ENCODE measurements around the gene LGALS9.
"Not testable (repeated sequence)": the region's sequence is repeated elsewhere in the genome, so short reads cannot be mapped to it uniquely, and the experiment has no call there.

LGALS9 gene

GRCh38 chr17:27603880-27604794, 26.9 kb upstream of the LGALS9 start:
- DNase-seq: no peak

DNA sequence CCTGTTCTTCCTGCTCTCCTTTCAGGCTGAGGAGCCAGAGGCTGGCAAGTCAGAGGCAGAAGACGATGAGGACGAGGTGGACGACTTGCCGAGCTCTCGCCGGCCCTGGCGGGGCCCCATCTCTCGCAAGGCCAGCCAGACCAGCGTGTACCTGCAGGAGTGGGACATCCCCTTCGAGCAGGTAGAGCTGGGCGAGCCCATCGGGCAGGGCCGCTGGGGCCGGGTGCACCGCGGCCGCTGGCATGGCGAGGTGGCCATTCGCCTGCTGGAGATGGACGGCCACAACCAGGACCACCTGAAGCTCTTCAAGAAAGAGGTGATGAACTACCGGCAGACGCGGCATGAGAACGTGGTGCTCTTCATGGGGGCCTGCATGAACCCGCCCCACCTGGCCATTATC, 25.6 kb upstream of the LGALS9 start:
- DNase-seq: no peak

GRCh38 chr17:27607521-27608091, 23.4 kb upstream of the LGALS9 start:
- DNase-seq: no peak

DNA sequence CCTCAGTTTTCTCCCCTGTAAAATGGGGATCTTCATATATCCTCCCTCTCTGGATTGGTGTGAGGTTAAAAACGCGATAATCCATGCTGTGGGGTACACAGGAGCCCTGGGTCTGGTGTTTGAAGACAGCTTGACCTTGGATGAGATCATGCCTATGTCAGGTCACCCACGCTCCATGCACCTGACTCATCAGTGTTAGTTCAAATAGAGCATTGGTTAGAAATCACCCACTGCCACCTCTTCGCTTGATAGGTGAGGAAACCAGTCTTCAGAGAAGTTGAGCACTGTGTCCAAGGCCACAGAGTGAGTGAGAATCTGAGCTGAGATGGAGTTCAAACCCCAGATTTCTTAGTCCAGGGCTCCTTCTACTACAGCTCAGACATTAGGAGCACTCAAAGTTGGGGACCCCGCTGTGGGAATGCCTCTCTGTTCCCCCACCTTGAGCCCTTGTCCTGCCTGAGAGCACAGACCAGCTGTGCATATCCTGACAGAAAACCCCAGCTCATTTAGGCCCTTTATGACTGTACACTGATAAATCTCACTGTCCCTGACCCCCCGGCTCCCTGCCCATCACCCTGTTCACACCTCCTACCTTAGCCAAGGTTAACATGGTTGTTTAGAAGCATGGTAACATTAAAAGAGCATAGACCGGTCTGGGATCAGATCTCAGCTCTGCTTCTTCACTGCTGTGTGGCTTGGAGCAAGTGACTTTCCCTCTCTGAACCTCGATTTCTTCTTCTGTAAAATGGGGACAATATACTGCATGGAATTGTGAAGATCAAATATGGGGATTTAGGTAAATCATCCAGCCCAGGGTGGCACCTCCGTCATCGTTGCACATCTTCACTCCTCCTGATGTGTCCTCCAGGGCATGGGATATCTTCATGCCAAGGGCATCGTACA, 22.4 kb upstream of the LGALS9 start:
- no peak for DNase-seq

GRCh38 chr17:27609611-27610303, 21.2 kb upstream of the LGALS9 start:
- no peak for DNase-seq

DNA sequence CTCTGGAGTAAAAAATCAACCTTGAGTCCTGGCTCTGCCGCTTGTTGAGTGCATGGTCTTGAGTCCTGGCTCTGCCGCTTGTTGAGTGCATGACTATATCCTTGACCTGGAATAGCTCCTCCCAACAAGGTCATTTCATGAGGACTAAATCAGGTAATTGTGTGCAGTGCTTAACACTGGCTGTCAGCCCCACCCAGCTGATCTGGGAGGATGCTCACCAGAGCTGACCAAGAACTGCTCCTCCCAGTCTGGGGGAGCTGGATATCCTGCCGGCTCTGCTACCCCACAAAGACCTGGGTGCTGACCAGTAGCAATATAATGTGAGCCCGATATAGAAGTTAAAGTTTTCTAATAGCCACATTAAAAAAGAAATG, 20.7 kb upstream of the LGALS9 start:
- DNase-seq: no peak

DNA sequence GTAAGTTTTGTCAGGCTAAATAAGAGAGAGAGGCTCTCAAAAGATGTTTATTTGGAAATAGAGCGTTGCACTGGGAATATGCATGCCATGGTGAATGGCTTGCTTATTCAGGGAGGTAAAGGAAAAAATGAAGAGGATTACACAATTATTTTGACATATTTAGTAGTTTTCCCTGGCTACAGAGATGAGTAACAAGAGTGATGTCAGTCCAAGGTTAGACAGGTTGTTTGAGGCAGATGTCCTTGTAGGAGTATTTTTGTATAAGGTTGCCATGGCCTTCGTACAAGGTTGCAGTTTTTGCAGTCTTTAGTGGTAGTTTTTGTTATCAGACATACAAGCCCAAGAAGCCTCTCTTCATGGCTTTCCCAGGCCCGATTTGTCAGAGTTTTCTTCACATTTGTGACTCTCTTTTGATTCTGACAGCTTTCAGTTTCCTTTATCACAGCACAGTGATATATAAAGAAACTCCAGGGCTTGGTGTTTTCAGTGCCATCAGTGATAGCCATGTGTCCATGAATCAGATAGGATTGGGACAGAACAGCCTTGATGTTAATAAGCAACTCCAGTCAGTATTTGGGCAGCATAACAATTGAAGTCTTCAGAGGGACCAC, 18.7 kb upstream of the LGALS9 start:
- DNase-seq: no peak

GRCh38 chr17:27613433-27613832, 17.6 kb upstream of the LGALS9 start:
- DNase-seq: no peak

DNA sequence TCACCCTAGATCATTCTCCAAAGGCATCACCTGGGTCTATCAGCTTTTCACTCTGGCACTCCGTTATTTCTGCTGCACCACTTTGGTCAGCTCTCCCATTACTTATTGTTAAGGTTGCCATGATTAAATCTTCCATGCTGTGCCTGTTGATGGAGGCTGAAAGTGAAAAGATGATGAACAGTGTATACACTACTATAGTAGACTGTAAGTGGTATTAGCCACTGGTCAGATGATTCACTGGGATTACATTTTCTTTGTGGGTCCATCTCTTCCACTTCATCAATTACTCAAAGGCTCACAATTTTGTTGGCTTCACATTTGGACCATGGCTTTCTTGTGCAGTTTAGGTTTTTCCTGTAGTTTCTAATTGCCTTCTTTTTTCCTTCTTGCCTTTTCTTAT, 15.9 kb upstream of the LGALS9 start:
- no peak for DNase-seq

- no peak for DNase-seq
Measured at GRCh38 chr17:27616414-27616813, 14.6 kb upstream of the LGALS9 start.

GRCh38 chr17:27618417-27618816, 12.6 kb upstream of the LGALS9 start:
- no peak for DNase-seq

DNA sequence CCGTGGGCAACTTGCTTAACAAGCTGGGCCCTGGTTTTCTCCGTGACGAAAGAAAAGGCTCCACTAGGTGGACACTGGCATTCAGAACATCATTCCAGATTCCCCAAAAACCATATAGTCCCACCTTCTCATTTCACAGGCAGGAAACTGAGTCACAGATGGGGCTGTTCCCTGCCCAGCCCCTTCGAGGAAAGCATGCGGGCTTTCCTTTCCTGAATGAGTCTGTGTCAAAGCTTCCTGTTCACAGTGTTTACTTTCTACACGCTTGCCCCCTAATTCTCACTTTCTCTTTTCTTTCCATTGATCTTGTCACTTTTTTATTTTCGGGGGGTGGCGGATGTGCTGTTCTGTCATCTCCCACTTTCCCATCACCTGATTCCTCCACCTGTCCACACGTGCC, 10.3 kb upstream of the LGALS9 start:
- no peak for DNase-seq

GRCh38 chr17:27621536-27621935, 9.5 kb upstream of the LGALS9 start:
- DNase-seq: no peak

DNA sequence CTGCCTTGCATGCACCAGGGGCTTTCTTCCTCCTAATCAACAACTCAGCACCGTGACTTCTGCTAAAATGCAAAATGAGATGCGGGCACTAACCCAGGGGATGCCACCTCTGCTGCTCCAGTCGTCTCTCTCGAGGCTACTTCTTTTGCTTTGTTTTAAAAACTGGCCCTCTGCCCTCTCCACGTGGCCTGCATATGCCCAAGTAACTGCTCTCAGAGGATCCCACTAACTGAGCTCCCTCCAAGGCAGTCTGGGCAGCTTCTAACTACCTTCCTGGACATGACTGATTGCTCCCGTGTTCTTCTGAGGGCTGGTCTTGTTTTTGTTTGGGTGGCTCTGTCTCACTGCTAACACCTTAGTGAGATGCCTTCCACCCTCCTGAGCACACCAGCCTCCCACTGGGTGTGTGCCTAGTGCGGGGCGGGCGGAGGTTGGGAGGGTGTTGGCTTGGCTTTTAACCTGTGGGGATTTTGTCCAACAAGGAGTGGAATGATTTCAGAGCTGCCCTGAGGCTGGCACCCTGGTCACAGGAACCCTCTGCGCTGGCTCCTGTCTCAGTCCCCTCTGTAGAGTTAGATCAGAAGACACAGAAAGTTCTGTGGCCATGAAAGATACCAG, 8.9 kb upstream of the LGALS9 start:
- DNase-seq: no peak

- DNase-seq: no peak
Measured at GRCh38 chr17:27622986-27623385, 8.0 kb upstream of the LGALS9 start.

DNA sequence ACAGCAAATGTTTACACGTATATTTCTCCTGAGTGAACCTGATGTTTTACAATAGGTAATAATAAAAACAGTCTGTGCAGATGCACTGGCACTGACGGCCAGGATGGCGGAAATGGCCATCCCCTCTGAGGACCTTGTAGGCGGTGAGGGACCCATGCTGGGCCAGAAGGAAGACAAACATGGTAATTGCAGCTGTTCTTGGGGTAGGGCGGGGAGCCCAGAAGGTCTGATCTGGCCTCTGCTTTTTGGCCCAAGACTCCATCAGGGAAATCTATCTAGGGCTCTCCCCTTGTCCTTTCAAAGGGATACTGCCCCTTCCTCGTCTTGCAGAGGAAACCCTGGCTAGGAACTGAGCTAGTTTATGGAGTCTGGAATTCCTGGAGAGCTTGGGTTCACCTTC, 7.4 kb upstream of the LGALS9 start:
- DNase-seq: no peak

DNA sequence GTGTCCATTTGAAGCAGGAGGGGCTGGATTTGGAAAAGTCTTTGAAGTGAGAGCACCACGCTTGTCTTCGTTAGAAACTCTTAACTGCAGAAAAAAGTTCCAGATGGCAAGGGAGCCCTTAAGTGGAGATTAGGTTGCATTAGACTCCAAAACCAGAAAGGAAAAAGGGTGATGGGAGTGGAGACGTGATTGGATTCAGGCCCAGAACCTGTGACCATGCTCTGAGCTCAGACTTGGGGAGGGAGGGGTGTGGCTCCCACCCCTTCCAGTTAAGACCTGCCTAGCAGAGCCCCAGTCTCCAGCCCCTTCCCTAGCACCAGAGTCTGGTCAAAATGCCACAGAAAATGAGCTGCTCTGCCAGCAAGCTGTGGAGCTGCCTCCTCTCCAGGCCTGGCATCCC, 6.4 kb upstream of the LGALS9 start:
- no peak for DNase-seq

GRCh38 chr17:27625856-27626255, 5.1 kb upstream of the LGALS9 start:
- no peak for DNase-seq

DNA sequence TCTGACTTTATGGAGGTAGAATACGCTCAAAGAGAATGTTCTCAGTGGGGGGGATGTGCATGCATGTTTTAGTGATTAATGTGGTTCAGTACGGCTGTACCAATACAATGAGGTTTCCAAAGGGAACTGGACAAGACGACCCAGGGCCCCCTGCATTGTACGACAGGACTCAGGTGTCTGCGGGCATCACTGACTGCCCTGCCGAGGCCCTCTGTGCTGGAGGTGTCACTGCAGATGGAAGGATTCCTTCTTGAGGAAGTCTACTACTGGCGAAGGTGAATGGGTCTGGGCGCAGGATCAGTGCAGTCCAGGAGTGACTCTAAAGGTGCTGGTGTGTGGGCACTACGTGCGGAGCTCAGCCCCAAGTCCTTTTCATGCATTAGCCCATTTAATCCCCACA, 3.5 kb upstream of the LGALS9 start:
- no peak for DNase-seq

DNA sequence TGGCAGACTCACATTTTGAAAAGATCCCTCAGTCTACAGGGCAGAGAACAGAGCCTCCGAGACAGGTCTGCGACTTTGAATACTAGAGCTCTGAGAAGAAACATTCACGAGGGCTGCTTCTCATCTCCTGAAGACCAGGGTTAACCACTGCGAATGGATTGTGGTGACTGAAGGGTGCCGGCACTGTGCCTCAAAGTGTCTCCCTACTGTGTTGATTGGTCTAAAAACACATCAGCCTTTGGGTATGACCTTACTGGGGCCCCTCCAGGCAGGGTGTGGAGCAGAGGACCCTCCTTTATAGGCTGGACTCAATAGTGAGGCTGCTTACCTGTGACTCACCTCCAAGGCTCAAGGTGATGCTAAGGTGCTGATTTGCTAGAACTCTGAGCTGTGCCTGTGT, 2.6 kb upstream of the LGALS9 start:
- no peak for DNase-seq

GRCh38 chr17:27629260-27629659, 1.7 kb upstream of the LGALS9 start:
- DNase-seq: not testable (repeated sequence)

DNA sequence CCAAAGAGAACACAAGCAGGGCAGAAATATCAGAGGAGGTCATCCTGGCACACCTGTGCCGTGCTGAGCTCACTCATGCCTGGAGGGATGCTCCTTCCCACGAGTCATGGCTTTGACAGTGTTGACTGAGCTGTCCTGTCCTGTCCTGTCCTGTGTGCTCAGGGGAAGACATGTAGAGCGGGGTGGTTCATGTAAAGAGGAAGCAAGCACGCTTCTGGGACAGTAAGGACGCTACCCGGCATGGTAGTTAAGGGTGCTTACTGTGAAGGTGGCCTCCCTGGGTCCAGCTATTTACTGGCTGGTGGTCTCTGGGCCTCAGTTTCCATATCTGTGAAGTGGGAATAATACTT, 398 bp downstream of the LGALS9 start:
- peak; percentile 15 for DNase-seq
